HG02870 (cell line): Measurements from ENCODE around the gene KIF14.
"Not testable (repeated sequence)": the region's sequence is repeated elsewhere in the genome, so short reads cannot be mapped to it uniquely, and the experiment has no call there.

Experiments
- ATAC-seq: cut with Tn5 transposase; IDR thresholded peaks from one replicate; pipeline ENCODE4 v1.9.1; 2021; ENCODE audit warnings: mild to moderate bottlenecking, moderate library complexity; ENCODE audit not compliant: unreplicated experiment

Gene KIF14

DNA sequence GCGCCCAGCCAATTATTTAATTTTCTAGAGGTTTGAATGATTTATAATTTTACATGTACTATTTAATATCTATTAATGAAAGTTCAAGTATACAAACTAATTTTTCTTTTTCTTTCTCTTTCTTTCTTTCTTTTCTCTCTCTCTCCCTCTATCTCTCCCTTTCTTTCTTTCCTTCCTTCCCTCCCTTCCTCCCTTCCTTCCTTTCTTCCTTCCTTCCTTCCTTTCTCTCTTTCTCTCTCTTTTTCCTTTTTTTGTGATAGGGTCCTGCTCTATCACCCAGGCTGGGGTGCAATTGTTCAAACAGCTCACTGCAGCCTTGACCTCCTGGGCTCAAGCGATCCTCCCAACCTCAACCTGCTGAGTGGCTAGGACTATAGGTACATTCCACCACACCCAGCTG, 16.1 kb upstream of the KIF14 start:
- ATAC-seq: no peak

DNA sequence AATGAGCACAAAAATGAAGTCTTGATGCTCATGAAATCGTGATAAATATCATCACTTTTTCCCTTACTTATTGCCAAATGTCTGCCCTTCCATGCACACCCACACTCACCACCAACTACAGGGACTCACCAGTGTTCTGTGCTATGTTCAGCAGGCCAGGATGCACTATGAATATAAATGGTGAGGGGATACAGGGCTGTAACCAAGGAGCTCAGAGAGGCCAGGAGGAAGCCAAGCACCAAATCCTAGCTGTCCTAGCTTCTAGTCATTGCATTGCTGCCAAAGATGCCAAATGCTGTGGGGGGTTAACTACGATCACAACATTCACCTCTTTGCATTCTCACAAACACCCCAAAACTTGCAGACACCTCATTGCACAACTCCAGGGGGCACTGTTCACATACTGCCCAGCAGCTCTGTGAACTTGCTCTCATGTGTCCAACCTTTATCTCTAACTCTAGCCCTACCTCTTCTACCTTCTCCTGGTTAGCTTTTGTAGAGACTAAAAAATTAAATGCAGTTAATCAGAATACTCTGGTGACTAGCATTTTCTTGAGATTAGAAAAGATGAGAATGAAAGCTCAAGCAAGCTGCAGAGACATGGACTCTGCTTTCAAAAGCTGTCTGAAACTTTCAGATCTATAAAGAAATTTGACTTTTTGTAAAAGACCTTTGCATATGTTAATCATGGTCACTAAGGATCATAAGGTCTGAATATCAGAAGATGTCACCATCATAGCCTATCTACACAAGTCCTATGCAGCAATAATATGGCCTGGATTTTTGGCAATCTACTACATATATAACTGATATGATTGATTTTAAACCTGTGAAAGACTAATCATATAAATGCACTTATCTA, 13.9 kb upstream of the KIF14 start:
- no peak for ATAC-seq

DNA sequence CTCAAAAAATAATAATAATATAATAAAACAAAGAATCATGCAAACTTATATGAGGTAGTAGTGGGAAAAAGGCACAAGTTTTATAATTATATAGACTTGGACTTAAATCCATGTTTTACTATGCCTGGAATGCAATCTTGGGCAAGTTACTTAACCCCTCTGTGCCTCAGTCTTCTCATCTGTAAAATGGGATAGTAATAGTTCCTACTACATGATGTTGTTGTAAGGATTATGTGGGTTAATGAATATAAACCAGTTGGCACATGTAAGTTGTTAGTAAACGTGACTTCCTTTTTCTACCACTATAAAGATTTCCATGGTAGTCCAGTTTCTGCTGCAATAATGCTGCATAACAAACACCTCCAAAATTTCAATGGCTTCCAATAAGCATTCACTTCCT, 10.8 kb upstream of the KIF14 start:
- no peak for ATAC-seq

DNA sequence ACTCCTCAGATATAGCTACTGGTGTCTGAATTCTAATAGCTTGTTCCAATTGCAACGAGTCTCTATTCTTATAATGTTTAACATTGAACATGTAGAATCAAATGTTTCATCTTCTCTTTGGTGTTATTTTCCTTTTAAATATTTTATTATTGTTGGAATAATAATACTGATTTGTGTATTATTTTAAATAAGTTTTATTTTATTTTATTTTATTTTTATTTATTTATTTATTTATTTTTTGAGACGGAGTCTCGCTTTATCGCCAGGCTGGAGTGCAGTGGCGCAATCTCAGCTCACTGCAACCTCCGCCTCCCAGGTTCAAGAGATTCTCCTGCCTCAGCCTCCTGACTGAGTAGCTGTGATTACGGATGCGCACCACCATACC, 10.0 kb upstream of the KIF14 start:
- not testable (repeated sequence) for ATAC-seq

DNA sequence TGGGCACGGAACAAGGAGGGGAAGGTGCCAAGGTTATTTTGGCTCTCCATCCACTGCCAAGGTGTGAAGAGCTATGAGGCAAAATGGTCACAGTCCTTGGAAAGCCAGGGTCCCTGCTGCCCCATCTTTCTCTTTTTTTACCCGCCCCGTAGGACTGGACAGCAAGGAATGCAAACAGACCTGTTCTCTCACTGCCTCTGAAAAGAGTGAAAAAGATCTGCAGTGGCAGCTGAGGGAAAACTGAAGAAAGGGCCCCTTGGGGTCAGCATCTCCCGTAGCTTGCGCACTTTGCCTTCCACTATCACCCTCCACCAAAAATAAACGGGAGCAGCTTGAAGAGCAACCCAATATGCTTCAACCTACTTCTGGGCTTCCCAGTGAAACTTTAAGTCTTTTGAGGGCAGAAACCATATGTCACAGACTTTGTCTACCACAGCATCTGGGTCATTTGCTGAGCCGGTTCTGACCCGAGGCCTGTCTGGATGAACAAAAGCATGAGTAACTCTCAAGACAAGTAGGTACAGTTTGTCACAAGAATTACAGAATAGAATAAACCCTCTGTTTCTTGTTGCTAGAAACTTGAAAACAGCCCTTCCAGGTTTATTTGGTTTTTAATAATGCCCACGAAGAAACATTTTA, 9.4 kb upstream of the KIF14 start:
- no peak for ATAC-seq

DNA sequence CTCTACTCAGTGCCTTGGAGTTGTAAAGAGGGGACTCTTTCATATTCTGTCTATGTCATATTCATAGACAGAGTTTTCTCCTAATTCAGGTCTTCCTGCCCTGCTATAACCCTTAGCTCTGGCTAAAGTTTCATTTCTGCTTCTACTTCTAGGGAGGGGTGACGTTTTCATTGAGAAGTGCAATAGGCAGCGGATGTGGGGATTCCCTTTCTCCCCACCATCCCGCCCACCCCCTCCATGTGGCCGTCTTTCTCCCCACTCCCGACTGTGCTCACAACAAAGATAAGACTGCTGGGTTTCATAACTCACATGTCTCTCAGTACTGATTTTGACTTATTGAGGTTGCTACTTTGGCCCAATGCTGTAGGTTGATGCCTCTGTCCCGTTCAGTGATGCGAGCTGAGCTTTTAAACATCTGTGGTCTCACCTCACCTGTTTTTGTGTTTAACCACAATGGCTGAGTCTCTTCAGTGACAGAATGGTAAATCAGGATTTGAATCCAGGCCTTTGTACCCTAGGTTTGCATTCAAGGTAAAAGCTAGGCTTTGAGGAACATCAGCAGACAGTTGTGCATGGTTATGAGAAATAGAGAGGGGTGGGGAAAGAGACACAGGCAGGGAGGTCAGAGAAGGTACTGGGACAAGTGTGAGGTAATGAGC, 7.8 kb upstream of the KIF14 start:
- ATAC-seq: peak; percentile 80

DNA sequence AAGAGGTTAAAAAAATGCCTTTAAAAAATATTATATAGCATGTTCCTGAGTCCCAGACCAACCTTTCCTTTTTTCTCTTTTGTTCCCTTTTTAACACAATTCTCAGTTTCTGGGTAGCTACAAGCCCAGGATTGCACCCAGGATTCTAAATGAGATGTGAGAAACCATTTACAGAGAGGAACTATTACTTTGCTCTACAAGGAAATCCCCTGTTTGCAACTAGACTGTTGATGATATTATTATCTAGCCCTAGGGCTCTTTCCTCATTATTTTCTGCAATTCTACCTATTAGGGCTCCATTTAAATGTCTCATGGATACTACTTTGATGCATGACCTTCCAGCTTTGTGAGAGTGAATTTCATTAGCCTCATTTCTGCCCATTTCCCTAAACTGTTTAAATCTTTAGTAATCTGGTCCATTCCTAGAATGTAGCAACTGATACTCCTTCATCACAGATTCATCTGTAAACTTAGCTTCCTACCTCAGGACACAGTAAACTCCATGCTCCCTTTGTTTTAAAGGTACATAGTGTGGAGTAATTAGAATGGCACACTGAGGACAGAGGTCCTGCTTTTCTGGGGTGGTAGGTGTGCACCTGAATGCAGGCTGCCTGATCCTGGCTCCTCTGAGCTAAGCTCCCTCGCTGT, 7.1 kb upstream of the KIF14 start:
- ATAC-seq: no peak

DNA sequence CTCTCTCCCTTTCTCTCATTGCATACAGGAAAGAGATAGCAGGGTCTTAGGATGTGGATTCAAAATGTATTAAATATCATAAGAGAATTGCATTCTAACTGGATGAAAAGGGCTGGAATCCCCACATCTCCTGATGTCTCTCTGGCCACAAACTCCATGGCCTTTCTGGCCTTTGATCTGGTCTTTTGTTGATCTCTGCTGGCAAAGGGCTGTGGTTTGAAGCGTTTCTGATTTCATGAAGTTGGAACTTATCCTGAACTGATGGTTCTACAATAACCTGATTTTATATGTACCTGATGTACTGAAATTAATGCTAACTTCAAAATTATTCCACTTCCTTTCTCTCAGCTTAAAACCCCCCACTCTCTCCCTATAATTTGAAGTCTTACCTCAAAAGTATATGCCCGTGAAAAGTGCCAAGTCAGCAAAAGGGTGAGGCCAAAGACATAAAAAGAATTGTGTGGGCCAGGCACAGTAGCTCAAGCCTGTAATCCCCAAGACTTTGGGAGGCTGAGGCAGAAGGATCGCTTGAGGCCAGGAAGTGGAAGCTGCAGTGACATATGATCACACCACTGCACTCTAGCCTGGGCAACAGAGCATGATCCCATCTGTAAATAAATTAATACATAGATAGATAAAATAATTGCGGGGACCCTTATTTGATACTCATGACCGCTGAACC, 6.4 kb upstream of the KIF14 start:
- ATAC-seq: no peak

DNA sequence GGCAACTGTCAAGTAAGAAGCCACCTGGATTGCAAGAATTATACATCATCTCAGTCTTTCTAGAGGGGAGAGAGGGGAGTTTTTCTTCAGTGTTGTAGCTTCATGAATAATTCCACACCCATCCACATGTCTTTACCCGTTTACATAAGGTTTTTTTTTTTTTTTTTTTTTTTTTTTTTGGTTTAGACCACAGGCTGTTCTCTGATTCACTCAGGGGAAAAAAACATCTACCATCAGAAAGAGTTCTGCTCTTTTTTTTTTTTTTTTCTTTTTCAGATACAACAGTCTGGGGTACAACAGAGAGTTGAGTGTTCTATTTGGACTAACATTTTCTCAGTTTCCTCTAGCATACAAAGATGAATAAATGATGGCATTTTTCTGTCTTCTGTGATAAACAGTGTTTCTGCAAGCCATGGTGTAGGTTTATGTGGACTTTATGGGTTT, 4.9 kb upstream of the KIF14 start:
- ATAC-seq: no peak

DNA sequence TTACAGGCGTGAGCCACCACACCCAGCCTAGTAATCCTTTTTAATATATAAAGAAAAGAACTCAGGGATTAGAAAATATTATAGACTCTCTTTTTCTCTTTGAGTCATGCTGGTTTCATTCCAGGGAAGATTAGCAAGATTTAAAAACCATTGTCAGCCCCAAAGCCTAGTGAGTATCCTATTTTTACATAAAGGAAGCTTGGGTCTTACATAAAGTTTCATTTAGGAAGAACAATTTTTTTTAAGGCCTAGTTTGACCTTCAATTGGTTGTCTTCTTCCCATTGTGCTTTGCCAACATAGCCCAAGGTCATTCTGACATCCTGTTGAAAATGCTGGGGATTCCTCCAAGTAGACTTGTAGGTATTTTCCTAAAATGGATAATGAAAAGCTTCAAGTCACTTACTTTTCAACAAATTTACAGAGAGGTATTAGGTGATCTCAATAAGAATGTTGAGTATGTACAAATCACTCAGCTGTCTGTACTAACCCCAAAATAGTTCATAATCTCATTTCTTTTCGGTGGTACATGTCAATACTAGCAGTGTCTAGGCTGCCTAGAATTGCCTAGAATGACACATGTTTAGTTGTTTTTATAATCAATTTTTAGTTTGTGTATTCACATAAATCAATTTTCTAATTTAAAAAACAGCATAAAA, 4.3 kb upstream of the KIF14 start:
- no peak for ATAC-seq

DNA sequence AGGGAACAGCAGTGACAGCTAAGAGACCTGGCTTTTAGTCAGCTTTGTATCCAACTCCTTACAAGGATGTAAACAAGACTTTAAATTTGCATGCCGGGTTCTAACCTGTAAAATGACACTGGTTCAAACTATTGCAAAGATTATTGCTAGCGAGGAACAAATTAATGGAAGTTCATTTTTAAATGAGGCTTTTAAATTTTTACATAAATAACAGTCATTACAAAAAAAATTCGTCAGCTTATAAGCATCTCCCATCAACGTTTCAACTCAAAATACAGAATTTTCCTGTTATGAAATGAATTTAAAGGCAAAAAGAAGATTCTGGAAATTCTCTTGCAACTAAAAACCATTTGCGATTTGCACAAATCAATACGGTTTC, 668 bp downstream of the KIF14 start:
- ATAC-seq: no peak

DNA sequence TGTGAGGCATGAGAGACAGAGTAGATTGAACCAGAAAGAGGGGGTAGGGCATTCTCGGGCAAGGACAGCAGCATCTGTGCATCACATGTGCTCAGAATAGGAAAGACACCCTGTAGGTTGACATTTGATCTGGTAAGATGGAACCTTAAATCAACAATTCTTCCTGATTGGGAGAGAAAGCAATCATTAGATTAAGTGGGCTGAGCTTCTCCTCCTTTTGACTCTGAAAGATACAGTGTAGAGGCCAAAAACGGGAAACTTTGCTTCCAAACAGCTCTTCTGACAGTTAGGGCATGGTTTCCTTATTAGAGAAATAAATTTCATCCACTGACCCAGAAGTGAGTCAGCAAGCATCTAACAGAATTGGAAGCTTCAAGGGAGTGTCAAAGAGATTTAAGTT, 9.7 kb downstream of the KIF14 start:
- no peak for ATAC-seq

DNA sequence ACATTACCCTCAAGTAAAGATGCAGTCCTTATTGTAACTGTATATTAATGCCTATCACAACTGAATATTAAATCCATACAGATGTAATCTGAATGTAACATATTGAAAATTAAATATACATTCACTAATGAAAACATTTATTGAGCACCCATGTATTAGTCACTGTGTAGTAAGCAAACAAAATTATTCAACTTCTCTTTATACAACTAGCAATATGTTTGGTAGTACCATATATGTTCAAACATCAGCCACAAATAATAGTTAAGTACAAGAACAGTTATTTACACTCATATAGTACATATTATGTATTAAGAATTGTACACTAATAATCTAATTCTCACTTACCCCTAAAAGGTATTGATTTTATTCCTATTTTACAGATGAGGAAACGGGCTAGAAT, 17.9 kb downstream of the KIF14 start:
- ATAC-seq: no peak

DNA sequence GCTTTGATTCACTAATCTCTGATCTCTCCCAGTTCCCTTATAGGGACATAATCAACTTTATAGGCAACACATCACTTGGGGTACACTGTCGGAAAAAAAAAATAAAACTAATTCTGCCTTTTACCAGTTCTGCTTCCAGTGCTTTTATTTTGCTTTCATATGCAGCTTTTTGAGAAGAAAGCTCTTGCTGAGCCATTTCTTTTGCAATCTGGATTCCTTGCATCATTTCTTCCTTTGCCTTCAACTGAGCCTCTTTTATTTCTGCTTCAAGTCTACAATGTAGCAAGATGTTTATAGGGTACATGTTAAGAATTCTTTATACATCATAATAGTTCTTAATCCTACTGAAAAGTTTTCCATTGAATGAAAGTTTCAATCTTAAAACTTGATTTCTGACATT, 30.6 kb downstream of the KIF14 start:
- ATAC-seq: no peak

DNA sequence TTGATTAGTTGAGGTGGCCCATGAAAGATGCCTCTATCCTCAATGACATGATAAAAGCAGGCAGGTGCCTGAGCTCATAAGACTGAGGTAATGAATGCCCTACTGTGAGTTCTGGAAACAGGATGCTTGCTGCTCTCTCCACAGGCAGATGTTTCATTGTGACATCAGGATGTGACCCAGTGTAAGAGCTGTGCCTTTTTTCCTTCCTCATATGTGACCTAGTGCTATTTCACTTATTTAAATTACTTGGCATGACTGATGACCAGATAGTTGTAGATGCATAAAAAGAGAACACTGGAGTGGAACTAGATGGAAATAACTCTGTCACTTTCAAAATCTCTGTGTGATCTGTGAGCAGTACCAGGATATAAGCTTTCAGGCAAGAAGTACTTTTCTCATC, 31.9 kb downstream of the KIF14 start:
- ATAC-seq: no peak

DNA sequence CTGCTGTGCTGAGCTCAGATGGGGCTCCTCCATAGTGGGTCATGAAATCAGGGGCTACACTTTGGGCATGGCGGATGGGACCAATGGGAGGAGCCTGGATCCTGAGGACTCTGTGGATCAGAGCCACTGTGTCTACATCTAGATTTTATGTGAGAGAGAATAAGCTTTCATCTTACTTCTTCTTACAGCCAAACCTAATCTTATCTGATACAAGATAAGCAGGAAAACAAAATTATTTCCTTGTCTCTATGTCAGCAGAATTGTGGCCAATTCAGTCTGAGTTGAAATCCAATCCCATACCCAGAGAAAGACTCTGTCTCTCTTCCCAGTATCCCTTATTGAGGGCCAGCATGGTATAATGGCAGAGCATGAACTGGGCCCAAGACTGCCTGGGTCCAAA, 56.2 kb downstream of the KIF14 start:
- ATAC-seq: no peak

DNA sequence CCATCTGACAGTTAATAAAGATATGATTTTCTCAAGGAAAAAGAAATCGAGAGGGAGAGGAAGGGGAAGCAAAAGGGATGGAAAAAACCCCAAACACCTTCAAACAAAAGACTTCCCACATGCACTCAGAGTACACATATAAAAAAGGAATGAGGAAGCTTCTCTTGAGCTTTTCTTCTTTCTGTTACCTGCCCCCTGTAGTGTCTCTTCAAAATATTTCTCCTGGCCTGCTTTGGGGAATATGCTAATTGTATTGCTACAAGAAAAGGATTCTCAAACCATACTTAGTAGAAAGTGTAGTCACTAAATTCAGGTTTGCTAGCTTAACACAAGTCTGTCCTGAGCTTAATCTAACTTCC, 58.7 kb downstream of the KIF14 start:
- ATAC-seq: peak; percentile 33

DNA sequence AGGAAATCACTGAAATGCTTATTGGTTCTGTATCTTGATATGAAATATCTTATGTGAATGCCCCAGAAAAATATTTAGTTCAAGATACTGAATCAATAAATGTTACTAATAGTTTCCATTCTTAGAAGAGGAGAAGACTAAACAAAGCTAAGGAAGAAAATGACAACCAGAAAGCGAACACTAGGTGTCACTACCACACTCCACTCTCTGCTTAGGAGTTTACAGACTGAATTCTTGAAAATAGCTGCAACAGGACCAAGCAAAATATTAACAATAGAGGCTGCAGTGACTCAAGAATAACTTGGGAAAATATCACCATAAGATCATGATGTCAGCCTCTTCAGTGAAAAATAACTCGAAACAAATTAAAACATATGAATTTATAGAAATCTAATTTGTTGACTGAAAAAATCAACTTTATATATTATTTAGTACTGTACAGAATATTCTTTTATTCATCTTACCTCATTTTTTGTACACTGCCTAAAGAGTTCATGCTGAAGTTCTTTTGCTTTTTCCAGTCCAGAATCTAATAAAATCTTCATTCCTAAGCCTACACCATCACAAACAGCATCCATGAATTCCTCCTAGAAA, 61.6 kb downstream of the KIF14 start:
- ATAC-seq: no peak

DNA sequence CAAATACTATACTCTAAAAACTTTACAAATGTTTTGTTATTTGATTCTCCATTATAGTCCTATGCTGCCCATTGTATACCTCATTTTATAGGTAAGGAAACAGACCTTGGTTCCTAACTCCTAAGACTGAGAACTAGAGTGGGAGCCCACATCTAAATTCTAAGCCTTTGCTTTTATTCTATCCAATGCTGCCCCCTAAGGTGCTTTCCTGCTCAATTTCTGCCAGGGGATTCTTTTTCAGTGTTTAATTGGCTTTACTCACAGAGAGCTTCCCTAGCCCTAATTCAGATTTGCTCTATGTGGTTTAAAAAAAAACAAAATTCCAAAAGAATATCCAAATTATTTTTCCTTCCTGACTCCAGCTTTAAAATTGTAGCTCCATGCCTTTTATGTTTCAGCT, 64.5 kb downstream of the KIF14 start:
- no peak for ATAC-seq

DNA sequence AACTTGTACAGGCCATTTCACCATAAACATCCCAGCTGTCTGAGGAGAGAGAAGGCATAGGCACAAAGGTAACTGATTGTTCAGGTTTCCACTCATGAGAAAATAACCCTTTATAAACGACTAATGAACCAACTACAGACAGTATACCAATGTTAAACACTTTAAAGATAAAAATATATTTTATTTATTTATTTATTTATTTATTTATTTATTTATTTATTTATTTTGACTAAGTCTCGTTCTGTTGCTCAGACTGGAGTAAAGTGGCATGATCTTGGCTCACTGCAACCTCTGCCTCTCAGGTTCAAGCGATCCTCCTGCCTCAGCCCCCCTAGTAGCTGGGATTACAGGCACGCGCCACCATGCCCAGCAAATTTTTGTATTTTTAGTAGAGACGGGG, 67.8 kb downstream of the KIF14 start:
- ATAC-seq: not testable (repeated sequence)
